Ramos (cell line): ENCODE data around the gene ARG1.

ENCODE experiments used
- in situ Hi-C: fragments of 300-500 bp; cut with MboI; formaldehyde crosslinking; loops from one replicate; pipeline ENCODE4 v1.14.3; 2022; ENCODE audit warnings: low sequenced_read_pairs; ENCODE audit not compliant: unreplicated experiment

The ARG1 gene

GRCh38 chr6:131572686-131573415 lies at the start of gene ARG1:
Gene ARG1 (plus strand): TSS chr6:131573226. CDS start chr6:131573283, 57 bp downstream.
- in situ Hi-C loops: no loop called here

DNA sequence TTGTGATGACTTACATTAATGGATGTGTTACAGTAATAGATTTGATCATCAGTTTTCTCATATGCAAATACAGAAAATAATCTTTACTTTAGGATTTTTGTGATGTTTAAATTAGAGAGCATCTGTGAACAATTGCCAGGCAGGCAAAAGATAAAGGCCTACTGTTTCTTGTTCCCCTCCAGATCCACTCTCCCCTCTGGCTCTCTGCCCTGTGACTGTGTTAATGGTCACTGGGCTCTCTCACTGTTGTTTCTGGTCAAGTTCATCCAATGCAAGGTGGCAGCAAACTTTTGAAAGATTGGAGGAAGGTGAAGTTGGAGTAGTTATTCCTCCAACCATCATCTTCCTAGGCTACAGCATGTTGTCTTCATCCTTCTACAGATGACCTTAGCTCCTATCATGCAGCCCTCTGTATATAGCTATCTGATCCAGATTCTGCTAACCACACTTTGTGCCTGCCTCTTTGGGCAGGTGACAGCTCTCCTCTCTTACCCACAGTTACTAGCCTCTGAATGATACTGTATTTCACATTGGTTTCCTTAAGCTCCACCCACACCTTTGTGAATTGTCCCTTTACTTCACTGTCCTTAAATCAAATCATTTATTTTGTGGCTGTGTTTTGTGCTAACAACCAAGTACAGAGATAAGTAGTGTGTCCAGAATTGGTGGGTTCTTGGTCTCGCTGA lies 48.9 kb upstream of the ARG1 start:
- in situ Hi-C loops: no loop called here

GRCh38 chr6:131524695-131525336 lies 48.2 kb upstream of the ARG1 start:
- in situ Hi-C loops: loop anchor here (25.0 kb wide), 1 partner anchor 638 kb away; no protein-coding TSS in a partner anchor

DNA sequence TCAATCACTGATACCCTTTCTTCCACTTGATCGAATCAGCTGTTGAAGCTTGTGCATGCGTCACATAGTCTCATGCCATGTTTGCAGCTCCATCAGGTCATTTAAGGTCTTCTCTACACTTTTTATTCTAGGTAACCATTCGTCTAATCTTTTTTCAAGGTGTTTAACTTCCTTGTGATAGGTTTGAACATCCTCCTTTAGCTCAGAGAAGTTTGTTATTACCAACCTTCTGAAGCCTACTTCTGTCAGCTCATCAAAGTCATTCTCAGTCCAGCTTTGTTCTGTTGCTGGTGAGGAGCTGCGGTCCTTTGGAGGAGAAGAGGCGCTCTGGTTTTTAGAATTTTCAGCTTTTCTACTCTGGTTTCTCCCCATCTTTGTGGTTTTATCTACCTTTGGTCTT lies 42.1 kb upstream of the ARG1 start:
- in situ Hi-C loops: loop anchor here (10.0 to 25.0 kb wide), 2 partner anchors 346 to 644 kb away; no protein-coding TSS in a partner anchor

GRCh38 chr6:131531681-131532080 lies 41.3 kb upstream of the ARG1 start:
- in situ Hi-C loops: loop anchor here (10.0 to 25.0 kb wide), 2 partner anchors 347 to 644 kb away; no protein-coding TSS in a partner anchor

GRCh38 chr6:131532580-131533039 lies 40.4 kb upstream of the ARG1 start:
- in situ Hi-C loops: loop anchor here (10.0 to 25.0 kb wide), 2 partner anchors 348 to 645 kb away; no protein-coding TSS in a partner anchor

GRCh38 chr6:131538615-131539014 lies 34.4 kb upstream of the ARG1 start:
- in situ Hi-C loops: loop anchor here (10.0 to 25.0 kb wide), 2 partner anchors 354 to 651 kb away; no protein-coding TSS in a partner anchor

DNA sequence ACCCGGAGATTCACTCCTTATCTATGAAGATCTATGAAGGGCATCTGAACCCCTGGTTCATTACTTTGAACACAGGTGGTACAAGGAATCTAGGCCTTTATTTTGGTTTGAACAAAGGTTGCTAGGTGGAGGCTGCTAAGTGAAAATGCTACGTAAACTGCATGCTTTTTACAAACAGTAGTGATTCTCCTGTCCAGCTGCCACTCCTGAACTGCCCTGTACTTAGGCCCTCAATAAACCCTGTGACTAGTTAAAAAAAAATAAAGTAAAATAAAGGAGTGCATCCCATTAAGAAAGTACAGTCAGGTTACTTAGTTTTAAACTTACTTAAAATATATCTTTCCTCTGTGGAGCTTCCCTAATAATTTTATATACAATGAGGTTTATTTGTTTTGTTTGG lies 27.7 kb upstream of the ARG1 start:
- in situ Hi-C loops: loop anchor here (25.0 kb wide), 1 partner anchor 658 kb away; no protein-coding TSS in a partner anchor

- in situ Hi-C loops: loop anchor here (25.0 kb wide), 1 partner anchor 660 kb away; no protein-coding TSS in a partner anchor
These were observed 25.5 kb upstream of the ARG1 start for GRCh38 chr6:131547488-131547887.

DNA sequence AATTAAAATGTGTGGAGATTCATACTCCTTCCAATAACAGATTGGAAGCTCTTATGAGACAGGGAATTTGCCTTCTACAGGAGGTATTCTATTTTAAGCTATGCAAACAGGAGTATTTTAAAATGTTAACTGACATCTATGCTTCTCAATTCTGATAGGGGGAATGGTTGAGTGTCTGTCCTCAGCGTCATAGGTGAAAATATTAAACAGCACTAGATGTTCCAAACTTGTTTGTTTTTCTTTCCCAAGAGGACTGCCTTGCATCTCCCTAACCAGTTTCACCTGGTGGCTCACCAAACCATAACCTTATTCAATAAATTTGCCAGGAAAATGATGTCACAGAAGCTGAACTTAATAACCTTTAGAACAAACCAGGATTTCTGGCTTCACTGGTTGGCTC lies 24.6 kb upstream of the ARG1 start:
- in situ Hi-C loops: loop anchor here (25.0 kb wide), 1 partner anchor 661 kb away; no protein-coding TSS in a partner anchor

GRCh38 chr6:131549811-131550210 lies 23.2 kb upstream of the ARG1 start:
- in situ Hi-C loops: loop anchor here (25.0 kb wide), 1 partner anchor 663 kb away; no protein-coding TSS in a partner anchor

- in situ Hi-C loops: no loop called here
These were observed 21.1 kb upstream of the ARG1 start for GRCh38 chr6:131551902-131552301.

- in situ Hi-C loops: no loop called here
These were observed 20.5 kb upstream of the ARG1 start for GRCh38 chr6:131552572-131552971.

GRCh38 chr6:131555992-131556391 lies 17.0 kb upstream of the ARG1 start:
- in situ Hi-C loops: no loop called here

- in situ Hi-C loops: no loop called here
These were observed 14.1 kb upstream of the ARG1 start for GRCh38 chr6:131558922-131559321.

- in situ Hi-C loops: no loop called here
These were observed 10.9 kb upstream of the ARG1 start for GRCh38 chr6:131561925-131562707.

DNA sequence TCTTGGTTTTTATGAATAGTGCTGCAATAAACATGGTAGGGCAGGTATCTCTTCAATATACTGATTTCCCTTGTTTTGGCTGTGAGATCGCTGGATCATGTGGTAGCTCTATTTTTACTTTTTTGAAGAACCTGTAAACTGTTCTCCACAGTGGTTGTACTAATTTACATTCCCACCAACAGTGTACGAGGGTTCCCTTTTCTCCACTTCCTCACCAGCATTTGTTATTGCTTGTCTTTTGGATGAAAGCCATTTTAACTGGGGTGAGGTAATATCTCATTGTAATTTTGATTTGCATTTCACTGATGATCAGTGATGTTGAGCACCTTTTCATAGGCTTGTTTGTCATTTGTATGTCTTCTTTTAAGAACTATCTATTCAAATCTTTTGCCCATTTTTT lies 8.0 kb upstream of the ARG1 start:
- in situ Hi-C loops: no loop called here

DNA sequence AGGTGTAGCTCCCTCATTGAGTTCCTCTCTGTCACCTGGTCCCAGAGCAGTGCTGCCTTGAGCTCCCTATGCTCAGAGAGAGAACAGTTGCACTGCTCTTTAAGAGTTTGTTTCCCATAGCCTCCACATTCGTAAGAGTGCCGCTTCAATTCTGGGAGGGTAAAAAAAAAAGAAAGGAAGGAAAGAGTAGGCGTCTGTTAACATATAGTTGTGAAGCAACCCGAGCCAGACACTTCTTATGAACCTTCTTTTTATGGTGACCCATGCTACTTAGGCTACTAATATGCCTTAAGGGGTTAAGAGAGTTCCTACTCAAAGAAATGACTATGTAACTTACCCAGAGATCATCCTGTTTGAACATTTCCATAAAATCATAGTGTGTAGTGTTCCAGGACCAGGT lies 4.3 kb upstream of the ARG1 start:
- in situ Hi-C loops: no loop called here

- in situ Hi-C loops: no loop called here
These were observed 1.1 kb downstream of the ARG1 start for GRCh38 chr6:131574133-131574532.

DNA sequence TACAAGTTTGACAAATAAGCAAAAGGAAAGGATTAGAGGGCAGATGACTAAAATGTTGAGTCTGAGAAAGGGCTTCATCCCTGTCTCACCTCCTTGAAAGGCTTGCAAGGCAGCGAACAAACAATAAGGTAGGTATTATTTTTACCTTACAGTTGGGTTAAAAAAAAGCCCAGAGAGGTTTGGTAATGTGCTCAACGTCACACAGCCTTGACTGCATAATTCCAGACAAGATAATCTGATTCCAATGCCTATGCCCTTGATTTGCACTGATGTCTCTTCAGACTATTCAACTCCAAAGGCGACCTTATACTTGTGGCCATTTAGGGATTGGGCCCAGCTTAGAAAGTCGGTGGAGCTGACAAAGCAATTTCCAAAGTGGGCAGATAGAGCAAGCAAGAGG lies 1.7 kb downstream of the ARG1 start:
- in situ Hi-C loops: no loop called here
